HPDE6-E6E7 (cell line): ENCODE data around the gene TAF3.
"Not testable (repeated sequence)": the region's sequence is repeated elsewhere in the genome, so short reads cannot be mapped to it uniquely, and the experiment has no call there.

Source experiments
- DNase-seq: peaks from one replicate; pipeline ENCODE4 v3.0.0; 2011; ENCODE audit warnings: missing footprints; ENCODE audit errors: extremely low spot score

Gene TAF3

GRCh38 chr10:7969623-7970022, 151.3 kb downstream of the TAF3 start:
- DNase-seq: no peak

DNA sequence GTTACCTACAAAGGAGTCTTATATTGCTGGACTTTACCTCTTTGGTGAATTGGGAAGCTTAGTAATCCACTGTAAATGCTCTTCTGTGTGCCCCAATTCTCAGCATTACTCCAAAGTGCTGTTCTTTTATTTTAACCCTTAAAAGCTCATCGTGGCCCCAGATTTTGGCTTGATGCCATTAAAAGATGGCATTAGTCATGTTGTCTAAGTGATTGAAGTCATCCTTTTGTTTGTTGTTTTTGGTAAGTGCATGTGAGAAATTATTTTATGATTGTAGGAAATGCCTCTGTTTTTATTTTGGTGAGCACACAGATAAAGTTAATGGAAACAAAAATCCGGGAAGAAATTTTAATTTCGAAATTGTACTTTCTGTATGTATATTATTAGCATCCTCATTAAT, 153.6 kb downstream of the TAF3 start:
- no peak for DNase-seq

DNA sequence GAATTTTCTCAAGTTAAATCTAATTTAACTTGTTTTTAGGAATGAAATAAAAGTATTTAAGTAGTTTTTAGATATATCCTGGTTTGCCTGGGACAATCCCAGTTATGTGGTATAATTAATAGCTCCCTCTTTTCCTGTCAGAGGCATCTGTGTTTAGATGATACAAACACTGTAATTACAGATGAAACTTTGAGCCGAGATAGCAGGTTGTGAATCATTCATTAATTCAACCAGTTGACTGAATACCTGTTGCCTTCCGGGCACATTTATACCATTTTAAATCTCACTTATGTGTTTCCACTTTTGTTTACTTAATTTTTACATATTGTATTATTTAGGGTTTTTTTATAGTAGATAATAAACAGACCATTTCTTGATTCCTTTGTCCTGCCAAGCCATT, 154.1 kb downstream of the TAF3 start:
- DNase-seq: no peak

- no peak for DNase-seq
Measured at GRCh38 chr10:7980196-7980595, 161.9 kb downstream of the TAF3 start.

- no peak for DNase-seq
Measured at GRCh38 chr10:7982727-7983126, 164.4 kb downstream of the TAF3 start.

DNA sequence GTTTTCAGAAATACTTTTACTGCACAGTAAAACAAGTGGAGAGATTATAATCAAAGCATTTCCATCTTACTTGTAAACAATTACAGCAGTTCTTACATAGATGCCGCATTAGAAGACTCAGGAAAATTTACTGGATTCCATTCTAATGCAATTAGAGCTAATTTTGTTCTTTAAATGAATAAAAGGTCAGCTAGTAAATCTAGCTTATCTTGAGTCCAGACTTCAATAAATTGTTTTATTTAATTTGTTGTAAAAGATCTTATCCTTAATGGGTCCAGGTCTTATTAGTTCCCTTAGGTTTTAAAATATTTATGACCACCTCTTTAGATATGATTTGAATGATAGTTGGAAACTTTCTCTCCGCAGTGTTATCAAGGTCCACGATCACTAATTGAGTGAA, 166.0 kb downstream of the TAF3 start:
- DNase-seq: no peak

DNA sequence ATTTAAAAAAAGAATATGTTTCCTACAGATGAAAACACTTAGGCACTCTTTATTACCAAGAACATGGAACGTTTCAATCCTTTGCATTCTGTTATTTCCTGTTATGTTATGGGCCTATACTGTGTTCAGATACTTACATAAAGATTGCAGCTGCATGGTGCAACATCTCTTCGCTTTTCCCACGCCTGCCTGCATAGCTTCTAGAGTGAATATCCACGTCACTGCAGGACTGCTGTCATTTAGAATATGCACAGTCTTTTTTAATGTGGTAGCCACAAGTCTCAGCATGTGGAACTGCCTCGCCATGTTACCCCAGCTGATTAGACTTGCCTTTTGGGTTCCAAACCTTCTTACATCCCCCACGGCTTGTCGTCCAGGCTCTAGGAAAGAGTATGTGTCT, 166.6 kb downstream of the TAF3 start:
- no peak for DNase-seq

DNA sequence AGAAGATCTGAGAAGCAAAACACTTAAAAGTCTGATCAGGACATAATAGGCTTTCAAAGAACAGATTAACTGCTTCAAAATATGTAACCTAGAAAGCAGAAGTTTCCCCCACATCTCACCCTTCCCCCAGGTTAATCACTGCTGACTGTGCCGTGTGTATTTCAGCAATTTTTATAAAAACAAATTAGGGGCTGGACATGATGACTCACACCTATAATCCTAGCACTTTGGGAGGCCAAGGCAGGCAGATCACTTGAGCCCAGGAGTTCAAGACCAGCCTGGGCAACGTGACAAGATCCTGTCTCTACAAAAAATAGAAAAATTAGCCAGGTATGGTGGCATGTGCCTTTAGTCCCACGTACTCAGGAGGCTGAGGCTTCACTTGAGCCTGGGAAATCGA, 168.5 kb downstream of the TAF3 start:
- no peak for DNase-seq

GRCh38 chr10:7988989-7989388, 170.7 kb downstream of the TAF3 start:
- DNase-seq: no peak

DNA sequence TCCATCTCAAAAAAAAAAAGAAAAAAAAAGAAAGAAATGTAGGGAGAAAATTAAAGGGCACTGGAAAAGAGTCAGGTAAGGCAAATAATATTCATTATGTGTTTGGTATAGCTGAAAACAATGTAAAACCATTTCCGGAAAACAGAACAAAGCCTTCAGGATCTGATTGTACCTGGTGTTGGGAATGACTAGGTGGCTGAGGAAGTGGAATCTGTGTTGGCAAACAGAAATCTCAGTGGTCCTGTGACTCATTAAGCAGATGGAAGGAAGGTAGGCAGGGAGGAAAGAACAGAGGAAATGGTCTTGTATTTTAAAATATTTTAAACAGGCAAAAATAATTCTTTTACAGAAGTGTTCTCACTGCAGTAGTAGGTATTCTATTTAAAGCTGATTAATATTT, 180.5 kb downstream of the TAF3 start:
- DNase-seq: no peak

- DNase-seq: no peak
Measured at GRCh38 chr10:8004469-8005000, 186.2 kb downstream of the TAF3 start.

DNA sequence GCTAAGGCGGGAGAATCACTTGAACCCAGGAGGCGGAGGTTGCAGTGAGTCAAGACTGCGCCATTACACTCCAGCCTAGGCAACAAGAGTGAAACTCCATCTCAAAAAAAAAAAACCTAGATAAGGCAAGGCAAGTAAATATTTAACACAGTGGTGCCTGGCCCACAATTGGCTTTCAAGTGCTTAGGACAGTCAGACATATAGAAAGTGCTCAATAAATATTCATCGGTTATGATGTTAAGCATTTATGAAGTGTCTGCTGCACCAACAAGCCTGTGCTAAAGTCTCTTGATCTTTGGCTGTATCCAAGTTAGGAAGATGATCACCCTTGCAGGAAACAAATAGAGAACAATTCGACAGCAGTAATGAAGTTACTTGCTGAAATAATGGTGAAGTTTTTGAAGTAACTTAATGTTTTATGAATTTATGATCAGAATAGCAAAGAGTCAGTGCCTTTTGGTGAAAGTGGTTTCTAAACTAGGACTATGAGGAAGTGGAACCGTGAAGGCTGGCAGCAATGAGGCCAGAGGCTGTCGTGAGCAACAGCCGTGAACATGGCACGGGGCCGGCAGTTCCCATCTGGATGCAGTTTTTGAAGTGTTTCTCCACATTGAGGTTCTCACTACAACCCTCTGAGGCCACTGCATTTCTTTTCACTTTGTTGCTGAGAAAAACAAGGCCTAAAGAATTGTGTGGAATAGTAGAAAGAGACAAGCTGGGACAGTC, 188.1 kb downstream of the TAF3 start:
- no peak for DNase-seq

GRCh38 chr10:8009031-8009430, 190.7 kb downstream of the TAF3 start:
- no peak for DNase-seq

- no peak for DNase-seq
Measured at GRCh38 chr10:8013006-8013405, 194.7 kb downstream of the TAF3 start.

- no peak for DNase-seq
Measured at GRCh38 chr10:8013619-8014018, 195.3 kb downstream of the TAF3 start.

DNA sequence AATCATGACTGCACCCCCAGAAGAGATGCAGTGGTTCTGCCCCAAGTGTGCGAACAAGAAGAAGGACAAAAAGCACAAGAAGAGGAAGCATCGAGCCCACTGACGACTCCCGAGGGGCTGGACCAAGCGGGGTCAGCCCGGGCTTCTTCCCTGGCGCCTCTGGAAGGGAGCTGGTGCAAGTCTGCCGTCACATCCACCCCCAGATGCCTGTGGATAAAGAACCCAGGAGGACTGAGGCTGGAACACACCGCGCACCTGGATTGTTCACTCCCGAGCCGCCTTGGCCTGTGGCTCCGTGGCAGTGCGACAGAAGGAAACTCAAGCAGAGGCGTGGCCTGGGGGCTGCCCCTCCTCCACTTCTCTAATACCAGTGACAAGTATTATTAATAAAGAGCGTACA, 196.3 kb downstream of the TAF3 start:
- no peak for DNase-seq

DNA sequence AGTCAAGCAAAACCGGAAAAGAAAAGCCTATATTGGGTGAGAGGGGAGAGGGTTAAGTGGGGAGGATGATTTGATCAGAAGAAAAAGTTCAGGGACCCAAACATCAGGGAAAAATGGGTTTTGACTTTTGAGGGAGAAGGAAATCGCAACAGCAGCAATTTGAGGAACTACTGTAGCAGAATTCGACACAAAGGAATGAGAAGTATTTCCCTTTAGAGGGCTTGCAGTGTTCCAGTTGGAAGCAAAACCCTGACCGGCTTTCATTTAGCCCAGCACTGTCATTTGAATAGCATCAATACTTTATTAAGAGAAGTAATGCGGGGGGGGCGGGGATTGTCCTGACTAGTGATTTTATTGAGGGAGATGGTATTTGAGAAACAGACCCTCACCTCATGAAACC, 199.0 kb downstream of the TAF3 start:
- DNase-seq: no peak

- no peak for DNase-seq
Measured at GRCh38 chr10:8023321-8023720, 205.0 kb downstream of the TAF3 start.

DNA sequence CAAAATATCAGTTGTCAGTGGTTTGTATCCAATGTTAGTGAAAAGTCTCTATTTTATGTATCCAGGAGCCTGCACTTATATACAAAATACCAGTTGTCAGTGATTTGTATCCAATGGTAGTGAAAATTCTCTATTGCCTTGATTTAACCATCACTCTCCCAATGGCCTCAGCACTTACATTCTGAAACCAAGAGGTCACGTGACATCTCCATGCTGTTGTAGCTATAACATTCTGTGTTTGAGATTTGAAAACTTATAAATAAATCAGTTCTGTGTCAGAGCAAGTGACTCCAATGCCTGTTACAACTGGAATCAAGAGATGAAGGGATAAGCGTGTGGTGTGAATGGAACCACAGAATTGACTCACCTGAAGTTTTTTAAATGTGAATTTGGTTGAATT, 205.5 kb downstream of the TAF3 start:
- DNase-seq: no peak

DNA sequence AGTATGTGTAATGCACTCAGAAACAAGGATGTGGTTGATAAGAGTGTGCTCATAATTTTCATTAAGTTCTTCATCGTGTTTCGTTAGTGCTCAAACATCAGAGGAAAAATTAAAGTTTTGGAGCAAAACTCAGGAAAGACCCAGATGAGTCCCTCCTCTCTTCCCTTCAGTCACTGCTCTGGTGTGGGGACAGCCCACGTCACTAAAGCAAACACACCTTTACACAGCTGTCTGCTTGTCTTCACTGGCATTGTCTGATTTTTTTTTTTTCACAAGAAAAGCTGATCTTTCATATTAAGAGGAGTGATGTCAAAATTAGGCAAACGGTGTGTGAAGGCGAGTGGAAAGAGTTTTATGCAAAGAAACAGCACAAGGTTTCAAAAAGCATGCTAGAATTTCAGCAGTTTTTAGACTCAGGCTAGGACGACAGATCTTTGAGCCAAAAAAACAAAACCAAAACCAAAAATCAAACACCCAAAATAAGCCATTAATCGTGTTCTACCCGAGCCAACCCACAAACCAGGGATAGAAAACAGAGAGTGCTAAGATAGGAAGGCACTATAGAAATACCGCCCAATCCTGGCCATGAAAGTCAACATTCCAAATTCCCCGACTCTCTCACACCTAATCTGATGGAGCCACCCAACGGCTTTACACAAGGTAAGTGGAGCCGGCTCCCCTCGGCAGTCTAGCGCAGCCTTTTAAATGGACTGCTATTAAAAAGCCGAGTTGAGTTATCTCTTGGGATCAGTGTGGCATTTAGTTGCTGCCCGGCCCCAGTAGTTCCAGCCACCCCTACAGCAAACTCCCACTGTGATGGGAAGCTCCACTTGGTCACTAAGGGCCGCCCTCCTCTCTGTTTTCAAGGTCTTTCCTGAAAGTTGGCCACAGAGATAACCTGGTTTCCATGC, 208.3 kb downstream of the TAF3 start:
- DNase-seq: no peak

- DNase-seq: not testable (repeated sequence)
Measured at GRCh38 chr10:8031211-8031610, 212.9 kb downstream of the TAF3 start.

DNA sequence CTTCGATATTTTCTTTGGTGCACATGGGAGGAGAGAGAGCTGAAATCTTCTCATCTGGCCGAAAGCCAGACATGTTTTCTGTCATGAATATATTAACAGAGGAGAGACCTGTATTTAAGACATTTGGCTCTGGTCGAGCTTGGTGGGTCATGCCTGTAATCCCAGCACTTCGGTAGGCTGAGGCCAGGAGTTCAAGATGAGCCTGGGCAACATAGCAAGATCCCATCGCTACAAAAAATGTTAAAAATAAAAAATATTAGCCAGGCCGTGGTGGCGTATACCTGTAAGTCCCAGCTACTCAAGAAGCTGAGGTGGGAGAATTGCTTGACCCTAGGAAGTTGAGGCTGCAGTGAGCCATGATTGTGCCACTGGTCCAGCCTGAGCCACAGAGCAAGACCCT, 214.3 kb downstream of the TAF3 start:
- DNase-seq: no peak
